GM23338 (cell line): ENCODE data around the gene PRR12.

Source experiments
- ETS1 ChIP-seq: IDR thresholded peaks from 2 replicates; pipeline ENCODE4 v1.6.1; 2016; ENCODE audit warnings: antibody characterized with exemption
- JUNB ChIP-seq: IDR thresholded peaks from one replicate; pipeline ENCODE4 v1.6.1; 2016; ENCODE audit warnings: antibody characterized with exemption; ENCODE audit not compliant: unreplicated experiment
- POLR2AphosphoS5 ChIP-seq: IDR thresholded peaks from 2 replicates; pipeline ENCODE4 v1.6.1; 2016; ENCODE audit warnings: antibody characterized with exemption, low read depth
- REST ChIP-seq: IDR thresholded peaks from one replicate; pipeline ENCODE4 v1.6.1; 2018; ENCODE audit warnings: antibody characterized with exemption; ENCODE audit not compliant: unreplicated experiment

DNA sequence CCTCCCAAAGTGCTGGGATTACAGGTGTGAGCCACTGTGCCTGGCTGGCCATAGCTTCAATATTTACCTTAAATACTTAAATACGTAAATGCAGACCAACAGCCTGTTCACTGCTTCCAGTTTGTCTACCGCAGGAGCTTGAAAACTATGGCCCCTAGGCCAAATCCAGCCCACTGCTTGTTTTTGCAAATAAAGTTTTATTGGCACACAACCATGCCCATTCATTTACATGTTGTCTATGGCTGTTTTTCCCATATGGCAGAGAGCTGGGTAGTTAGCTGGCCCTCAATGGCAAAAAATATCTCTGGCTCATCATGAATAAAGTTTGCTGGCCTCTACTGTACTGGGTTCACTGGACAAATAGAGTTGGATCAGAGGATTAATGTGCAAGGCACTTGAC, 11.8 kb downstream of the PRR12 start:
- TF ChIP-seq POLR2AphosphoS5 (no peak), REST (no peak), ETS1 (no peak), JUNB (no peak)
